WTC11 (cell line): ENCODE measurements around the gene AMD1. TPM values are rescaled to one million over a fixed set of nuclear protein-coding genes. Genes with fewer than 3 reads are reported as not detected.

Source experiments
- ATAC-seq: fragments of 200-7000 bp; cut with Tn5 transposase; 2 replicates; pipeline ENCODE4 v1.10.0; 2021; ENCODE audit warnings: mild to moderate bottlenecking, moderate library complexity
- CTCF ChIA-PET: fragments of 300-600 bp; sonication (Branson Sonifier 250); formaldehyde crosslinking; loops from one replicate; lab custom pipeline; 2021; ENCODE audit warnings: antibody characterized with exemption; lab: Charles Lee
- POLR2A ChIA-PET: fragments of 350-600 bp; sonication (Branson Sonifier 250); formaldehyde crosslinking; loops from one replicate; lab custom pipeline; 2021; ENCODE audit warnings: antibody characterized with exemption; lab: Charles Lee
- DNase-seq: peaks from one replicate; pipeline ENCODE4 v3.0.0; 2021; ENCODE audit warnings: low spot score
- H3K27ac Mint-ChIP-seq: 2 replicates; pipeline ENCODE4 v1.8.0; 2021; ENCODE audit warnings: mixed read lengths
- H3K27me3 Mint-ChIP-seq: 2 replicates; pipeline ENCODE4 v1.8.0; 2021; ENCODE audit warnings: low read depth, mild to moderate bottlenecking, moderate library complexity, mixed read lengths
- H3K36me3 Mint-ChIP-seq: 2 replicates; pipeline ENCODE4 v1.8.0; 2021; ENCODE audit warnings: mixed read lengths
- H3K4me1 Mint-ChIP-seq: 2 replicates; pipeline ENCODE4 v1.8.0; 2022; ENCODE audit warnings: mixed read lengths
- H3K4me3 Mint-ChIP-seq: 2 replicates; pipeline ENCODE4 v1.8.0; 2021; ENCODE audit warnings: mild to moderate bottlenecking, moderate library complexity, mixed read lengths
- H3K9me3 Mint-ChIP-seq: 2 replicates; pipeline ENCODE4 v1.8.0; 2021; ENCODE audit warnings: mixed read lengths
- EMX1 ChIP-seq: fragments of 250-450 bp; sonication (Bioruptor Pico); IDR thresholded peaks from 2 replicates; pipeline ENCODE4 v1.8.0; 2021; ENCODE audit warnings: mild to moderate bottlenecking
- FOXJ3 ChIP-seq: sonication (generic); formaldehyde crosslinking; IDR thresholded peaks from 2 replicates; pipeline ENCODE4 v1.9.0; 2021; ENCODE audit warnings: missing genetic modification reagents, mild to moderate bottlenecking, borderline replicate concordance
- OVOL2 ChIP-seq: fragments of 250-450 bp; sonication (Bioruptor Pico); IDR thresholded peaks from 2 replicates; pipeline ENCODE4 v1.9.0; 2021; ENCODE audit warnings: mild to moderate bottlenecking, borderline replicate concordance
- RORB ChIP-seq: fragments of 250-450 bp; sonication (Bioruptor Pico); IDR thresholded peaks from 2 replicates; pipeline ENCODE4 v1.9.0; 2021; ENCODE audit warnings: mild to moderate bottlenecking
- TEAD1 ChIP-seq: sonication (generic); formaldehyde crosslinking; IDR thresholded peaks from 2 replicates; pipeline ENCODE4 v1.8.0; 2022; ENCODE audit warnings: mild to moderate bottlenecking, missing genetic modification reagents
- total RNA-seq: library from RNA; stranded (reverse); gene quantifications from 3 replicates; pipeline ENCODE4 v1.2.3, GENCODE V29; 2021
- TF ChIP-seq, protein P1 (sequence below): sonication (generic); formaldehyde crosslinking; IDR thresholded peaks from 2 replicates; pipeline ENCODE4 v1.8.1; 2023; ENCODE audit warnings: mild to moderate bottlenecking, missing genetic modification reagents, borderline replicate concordance
- TF ChIP-seq, protein P2 (sequence below): fragments of 250-450 bp; sonication (Bioruptor Pico); IDR thresholded peaks from 2 replicates; pipeline ENCODE4 v1.8.0; 2021; ENCODE audit warnings: mild to moderate bottlenecking
- TF ChIP-seq, protein P3 (sequence below): sonication (generic); formaldehyde crosslinking; conservative IDR thresholded peaks from 2 replicates; pipeline ENCODE4 v1.8.1; 2023; ENCODE audit warnings: mild to moderate bottlenecking, low read depth, missing genetic modification reagents, moderate library complexity
- TF ChIP-seq, protein P4 (sequence below): fragments of 250-450 bp; sonication (Bioruptor Pico); IDR thresholded peaks from 2 replicates; pipeline ENCODE4 v1.9.0; 2021; ENCODE audit warnings: mild to moderate bottlenecking, borderline replicate concordance
- TF ChIP-seq, protein P5 (sequence below): sonication (generic); formaldehyde crosslinking; conservative IDR thresholded peaks from 2 replicates; pipeline ENCODE4 v1.8.1; 2022; ENCODE audit warnings: mild to moderate bottlenecking, missing genetic modification reagents
- TF ChIP-seq, protein P6 (sequence below): sonication (generic); formaldehyde crosslinking; IDR thresholded peaks from 2 replicates; pipeline ENCODE4 v1.8.0; 2023; ENCODE audit warnings: mild to moderate bottlenecking, missing genetic modification reagents
- TF ChIP-seq, protein P7 (sequence below): sonication (generic); formaldehyde crosslinking; IDR thresholded peaks from 2 replicates; pipeline ENCODE4 v1.8.0; 2022; ENCODE audit warnings: missing genetic modification reagents

Gene AMD1
- total RNA-seq, 1 experiment from 2014 or later, result 122 TPM

DNA sequence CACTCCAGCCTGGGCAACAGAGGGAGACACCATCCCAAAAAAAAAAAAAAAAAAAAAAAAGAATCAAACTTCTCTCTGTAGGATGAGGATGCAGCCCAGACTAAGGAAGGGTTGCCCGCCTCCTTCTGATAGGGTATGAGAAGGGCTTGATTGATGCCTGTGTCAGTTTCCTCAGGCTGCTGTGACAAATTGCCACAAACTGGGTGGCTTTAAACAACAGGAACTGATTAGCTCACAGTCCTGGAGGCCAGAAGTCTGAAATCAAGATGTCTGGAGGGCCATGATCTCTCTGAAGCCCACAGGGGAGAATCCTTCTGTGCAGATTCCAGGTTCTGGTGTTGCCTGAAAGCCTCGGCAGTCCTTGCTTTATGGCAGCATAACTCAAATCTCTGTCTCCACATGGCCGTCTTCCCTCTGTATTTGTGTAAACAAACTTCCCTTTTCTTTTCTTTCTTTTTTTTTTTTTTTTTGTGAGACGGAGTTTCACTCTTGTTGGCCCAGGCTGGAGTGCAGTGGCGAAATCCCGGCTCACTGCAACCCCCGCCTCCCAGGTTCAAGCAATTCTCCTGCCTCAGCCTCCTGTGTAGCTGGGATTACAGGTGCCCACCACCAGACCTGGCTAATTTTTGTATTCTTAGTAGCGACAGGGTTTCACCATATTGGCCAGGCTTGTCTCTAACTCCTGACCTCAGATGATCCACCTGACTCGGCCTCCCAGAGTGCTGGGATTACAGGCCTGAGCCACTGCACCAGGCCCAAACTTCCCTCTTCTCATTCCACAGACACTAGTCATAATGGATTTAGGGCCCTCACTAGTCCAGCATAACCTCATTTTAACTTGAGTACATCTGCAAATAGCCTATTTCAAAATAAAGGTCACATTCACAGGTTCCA, 48.1 kb upstream of the AMD1 start:
- Mint-ChIP-seq H3K27ac (no peak overlapping the region), H3K4me3 (no peak overlapping the region), H3K27me3 (no peaks in the 10 kb centered on the region; the same call in none of the 2 replicates), H3K9me3 (no peaks in the 10 kb centered on the region), H3K36me3 (no peaks in the 10 kb centered on the region)
- CTCF ChIA-PET, result no interaction called here
- ATAC-seq (no peak), DNase-seq (no peak)
- TF ChIP-seq, protein P1, sequence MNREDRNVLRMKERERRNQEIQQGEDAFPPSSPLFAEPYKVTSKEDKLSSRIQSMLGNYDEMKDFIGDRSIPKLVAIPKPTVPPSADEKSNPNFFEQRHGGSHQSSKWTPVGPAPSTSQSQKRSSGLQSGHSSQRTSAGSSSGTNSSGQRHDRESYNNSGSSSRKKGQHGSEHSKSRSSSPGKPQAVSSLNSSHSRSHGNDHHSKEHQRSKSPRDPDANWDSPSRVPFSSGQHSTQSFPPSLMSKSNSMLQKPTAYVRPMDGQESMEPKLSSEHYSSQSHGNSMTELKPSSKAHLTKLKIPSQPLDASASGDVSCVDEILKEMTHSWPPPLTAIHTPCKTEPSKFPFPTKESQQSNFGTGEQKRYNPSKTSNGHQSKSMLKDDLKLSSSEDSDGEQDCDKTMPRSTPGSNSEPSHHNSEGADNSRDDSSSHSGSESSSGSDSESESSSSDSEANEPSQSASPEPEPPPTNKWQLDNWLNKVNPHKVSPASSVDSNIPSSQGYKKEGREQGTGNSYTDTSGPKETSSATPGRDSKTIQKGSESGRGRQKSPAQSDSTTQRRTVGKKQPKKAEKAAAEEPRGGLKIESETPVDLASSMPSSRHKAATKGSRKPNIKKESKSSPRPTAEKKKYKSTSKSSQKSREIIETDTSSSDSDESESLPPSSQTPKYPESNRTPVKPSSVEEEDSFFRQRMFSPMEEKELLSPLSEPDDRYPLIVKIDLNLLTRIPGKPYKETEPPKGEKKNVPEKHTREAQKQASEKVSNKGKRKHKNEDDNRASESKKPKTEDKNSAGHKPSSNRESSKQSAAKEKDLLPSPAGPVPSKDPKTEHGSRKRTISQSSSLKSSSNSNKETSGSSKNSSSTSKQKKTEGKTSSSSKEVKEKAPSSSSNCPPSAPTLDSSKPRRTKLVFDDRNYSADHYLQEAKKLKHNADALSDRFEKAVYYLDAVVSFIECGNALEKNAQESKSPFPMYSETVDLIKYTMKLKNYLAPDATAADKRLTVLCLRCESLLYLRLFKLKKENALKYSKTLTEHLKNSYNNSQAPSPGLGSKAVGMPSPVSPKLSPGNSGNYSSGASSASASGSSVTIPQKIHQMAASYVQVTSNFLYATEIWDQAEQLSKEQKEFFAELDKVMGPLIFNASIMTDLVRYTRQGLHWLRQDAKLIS (CRISPR knock-in tag), result no peak
- TF ChIP-seq OVOL2 (CRISPR knock-in tag) (no peak), TEAD1 (no peak), RORB (CRISPR knock-in tag) (no peak), FOXJ3 (no peak)
- TF ChIP-seq, protein P2, sequence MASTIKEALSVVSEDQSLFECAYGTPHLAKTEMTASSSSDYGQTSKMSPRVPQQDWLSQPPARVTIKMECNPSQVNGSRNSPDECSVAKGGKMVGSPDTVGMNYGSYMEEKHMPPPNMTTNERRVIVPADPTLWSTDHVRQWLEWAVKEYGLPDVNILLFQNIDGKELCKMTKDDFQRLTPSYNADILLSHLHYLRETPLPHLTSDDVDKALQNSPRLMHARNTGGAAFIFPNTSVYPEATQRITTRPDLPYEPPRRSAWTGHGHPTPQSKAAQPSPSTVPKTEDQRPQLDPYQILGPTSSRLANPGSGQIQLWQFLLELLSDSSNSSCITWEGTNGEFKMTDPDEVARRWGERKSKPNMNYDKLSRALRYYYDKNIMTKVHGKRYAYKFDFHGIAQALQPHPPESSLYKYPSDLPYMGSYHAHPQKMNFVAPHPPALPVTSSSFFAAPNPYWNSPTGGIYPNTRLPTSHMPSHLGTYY (CRISPR knock-in tag), result no peak
- TF ChIP-seq, protein P3, sequence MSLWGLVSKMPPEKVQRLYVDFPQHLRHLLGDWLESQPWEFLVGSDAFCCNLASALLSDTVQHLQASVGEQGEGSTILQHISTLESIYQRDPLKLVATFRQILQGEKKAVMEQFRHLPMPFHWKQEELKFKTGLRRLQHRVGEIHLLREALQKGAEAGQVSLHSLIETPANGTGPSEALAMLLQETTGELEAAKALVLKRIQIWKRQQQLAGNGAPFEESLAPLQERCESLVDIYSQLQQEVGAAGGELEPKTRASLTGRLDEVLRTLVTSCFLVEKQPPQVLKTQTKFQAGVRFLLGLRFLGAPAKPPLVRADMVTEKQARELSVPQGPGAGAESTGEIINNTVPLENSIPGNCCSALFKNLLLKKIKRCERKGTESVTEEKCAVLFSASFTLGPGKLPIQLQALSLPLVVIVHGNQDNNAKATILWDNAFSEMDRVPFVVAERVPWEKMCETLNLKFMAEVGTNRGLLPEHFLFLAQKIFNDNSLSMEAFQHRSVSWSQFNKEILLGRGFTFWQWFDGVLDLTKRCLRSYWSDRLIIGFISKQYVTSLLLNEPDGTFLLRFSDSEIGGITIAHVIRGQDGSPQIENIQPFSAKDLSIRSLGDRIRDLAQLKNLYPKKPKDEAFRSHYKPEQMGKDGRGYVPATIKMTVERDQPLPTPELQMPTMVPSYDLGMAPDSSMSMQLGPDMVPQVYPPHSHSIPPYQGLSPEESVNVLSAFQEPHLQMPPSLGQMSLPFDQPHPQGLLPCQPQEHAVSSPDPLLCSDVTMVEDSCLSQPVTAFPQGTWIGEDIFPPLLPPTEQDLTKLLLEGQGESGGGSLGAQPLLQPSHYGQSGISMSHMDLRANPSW (CRISPR knock-in tag), result no peak
- TF ChIP-seq, protein P4, sequence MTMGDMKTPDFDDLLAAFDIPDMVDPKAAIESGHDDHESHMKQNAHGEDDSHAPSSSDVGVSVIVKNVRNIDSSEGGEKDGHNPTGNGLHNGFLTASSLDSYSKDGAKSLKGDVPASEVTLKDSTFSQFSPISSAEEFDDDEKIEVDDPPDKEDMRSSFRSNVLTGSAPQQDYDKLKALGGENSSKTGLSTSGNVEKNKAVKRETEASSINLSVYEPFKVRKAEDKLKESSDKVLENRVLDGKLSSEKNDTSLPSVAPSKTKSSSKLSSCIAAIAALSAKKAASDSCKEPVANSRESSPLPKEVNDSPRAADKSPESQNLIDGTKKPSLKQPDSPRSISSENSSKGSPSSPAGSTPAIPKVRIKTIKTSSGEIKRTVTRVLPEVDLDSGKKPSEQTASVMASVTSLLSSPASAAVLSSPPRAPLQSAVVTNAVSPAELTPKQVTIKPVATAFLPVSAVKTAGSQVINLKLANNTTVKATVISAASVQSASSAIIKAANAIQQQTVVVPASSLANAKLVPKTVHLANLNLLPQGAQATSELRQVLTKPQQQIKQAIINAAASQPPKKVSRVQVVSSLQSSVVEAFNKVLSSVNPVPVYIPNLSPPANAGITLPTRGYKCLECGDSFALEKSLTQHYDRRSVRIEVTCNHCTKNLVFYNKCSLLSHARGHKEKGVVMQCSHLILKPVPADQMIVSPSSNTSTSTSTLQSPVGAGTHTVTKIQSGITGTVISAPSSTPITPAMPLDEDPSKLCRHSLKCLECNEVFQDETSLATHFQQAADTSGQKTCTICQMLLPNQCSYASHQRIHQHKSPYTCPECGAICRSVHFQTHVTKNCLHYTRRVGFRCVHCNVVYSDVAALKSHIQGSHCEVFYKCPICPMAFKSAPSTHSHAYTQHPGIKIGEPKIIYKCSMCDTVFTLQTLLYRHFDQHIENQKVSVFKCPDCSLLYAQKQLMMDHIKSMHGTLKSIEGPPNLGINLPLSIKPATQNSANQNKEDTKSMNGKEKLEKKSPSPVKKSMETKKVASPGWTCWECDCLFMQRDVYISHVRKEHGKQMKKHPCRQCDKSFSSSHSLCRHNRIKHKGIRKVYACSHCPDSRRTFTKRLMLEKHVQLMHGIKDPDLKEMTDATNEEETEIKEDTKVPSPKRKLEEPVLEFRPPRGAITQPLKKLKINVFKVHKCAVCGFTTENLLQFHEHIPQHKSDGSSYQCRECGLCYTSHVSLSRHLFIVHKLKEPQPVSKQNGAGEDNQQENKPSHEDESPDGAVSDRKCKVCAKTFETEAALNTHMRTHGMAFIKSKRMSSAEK (CRISPR knock-in tag), result no peak
- TF ChIP-seq, protein P5, sequence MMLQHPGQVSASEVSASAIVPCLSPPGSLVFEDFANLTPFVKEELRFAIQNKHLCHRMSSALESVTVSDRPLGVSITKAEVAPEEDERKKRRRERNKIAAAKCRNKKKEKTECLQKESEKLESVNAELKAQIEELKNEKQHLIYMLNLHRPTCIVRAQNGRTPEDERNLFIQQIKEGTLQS, result no peak
- TF ChIP-seq, all 79 proteins: peak for 0
- POLR2A ChIA-PET, result interaction anchor here (0.7 kb wide), 1 partner anchor 18 kb away, joined by 3 read pairs; no protein-coding TSS in a partner anchor
- H3K4me1 Mint-ChIP-seq, result no peaks in the 10 kb centered on the region

DNA sequence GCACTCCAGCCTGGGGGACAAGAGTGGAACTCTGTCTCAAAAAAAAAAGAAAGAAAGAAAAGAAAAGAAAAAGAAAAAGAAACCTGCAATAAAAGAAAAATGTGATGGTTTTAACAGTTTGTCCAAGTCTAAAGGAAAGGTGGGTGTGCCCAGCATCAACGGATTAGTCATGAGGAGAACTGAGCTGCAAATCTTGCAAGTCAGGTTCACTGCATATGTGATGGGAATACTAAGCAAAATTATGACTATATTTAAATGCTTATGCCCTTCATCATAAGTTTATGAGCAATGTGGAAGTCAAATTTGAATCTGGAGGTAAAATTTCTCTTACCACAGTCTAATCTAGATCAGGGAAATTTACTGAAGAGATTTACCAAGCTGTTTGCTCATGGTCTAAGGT, 46.2 kb upstream of the AMD1 start:
- CTCF ChIA-PET, result no interaction called here
- no peak for DNase-seq
- POLR2A ChIA-PET, result interaction anchor here (0.7 to 1.1 kb wide), 2 partner anchors 10 to 46 kb away, joined by 3 read pairs; no protein-coding TSS in a partner anchor
- no peak overlapping the region for H3K27ac Mint-ChIP-seq
- no peaks in the 10 kb centered on the region for H3K4me1 Mint-ChIP-seq
- no peaks in the 10 kb centered on the region for H3K36me3 Mint-ChIP-seq
- no peak overlapping the region for H3K4me3 Mint-ChIP-seq
- ATAC-seq, result no peak
- no peaks in the 10 kb centered on the region; the same call in 1 of the 2 replicates for H3K27me3 Mint-ChIP-seq
- no peaks in the 10 kb centered on the region for H3K9me3 Mint-ChIP-seq
- TF ChIP-seq EMX1 (CRISPR knock-in tag), result no peak
- no peak for TF ChIP-seq FOXJ3
- TF ChIP-seq, protein P6, sequence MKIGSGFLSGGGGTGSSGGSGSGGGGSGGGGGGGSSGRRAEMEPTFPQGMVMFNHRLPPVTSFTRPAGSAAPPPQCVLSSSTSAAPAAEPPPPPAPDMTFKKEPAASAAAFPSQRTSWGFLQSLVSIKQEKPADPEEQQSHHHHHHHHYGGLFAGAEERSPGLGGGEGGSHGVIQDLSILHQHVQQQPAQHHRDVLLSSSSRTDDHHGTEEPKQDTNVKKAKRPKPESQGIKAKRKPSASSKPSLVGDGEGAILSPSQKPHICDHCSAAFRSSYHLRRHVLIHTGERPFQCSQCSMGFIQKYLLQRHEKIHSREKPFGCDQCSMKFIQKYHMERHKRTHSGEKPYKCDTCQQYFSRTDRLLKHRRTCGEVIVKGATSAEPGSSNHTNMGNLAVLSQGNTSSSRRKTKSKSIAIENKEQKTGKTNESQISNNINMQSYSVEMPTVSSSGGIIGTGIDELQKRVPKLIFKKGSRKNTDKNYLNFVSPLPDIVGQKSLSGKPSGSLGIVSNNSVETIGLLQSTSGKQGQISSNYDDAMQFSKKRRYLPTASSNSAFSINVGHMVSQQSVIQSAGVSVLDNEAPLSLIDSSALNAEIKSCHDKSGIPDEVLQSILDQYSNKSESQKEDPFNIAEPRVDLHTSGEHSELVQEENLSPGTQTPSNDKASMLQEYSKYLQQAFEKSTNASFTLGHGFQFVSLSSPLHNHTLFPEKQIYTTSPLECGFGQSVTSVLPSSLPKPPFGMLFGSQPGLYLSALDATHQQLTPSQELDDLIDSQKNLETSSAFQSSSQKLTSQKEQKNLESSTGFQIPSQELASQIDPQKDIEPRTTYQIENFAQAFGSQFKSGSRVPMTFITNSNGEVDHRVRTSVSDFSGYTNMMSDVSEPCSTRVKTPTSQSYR (CRISPR knock-in tag), result no peak
- TF ChIP-seq, protein P7, sequence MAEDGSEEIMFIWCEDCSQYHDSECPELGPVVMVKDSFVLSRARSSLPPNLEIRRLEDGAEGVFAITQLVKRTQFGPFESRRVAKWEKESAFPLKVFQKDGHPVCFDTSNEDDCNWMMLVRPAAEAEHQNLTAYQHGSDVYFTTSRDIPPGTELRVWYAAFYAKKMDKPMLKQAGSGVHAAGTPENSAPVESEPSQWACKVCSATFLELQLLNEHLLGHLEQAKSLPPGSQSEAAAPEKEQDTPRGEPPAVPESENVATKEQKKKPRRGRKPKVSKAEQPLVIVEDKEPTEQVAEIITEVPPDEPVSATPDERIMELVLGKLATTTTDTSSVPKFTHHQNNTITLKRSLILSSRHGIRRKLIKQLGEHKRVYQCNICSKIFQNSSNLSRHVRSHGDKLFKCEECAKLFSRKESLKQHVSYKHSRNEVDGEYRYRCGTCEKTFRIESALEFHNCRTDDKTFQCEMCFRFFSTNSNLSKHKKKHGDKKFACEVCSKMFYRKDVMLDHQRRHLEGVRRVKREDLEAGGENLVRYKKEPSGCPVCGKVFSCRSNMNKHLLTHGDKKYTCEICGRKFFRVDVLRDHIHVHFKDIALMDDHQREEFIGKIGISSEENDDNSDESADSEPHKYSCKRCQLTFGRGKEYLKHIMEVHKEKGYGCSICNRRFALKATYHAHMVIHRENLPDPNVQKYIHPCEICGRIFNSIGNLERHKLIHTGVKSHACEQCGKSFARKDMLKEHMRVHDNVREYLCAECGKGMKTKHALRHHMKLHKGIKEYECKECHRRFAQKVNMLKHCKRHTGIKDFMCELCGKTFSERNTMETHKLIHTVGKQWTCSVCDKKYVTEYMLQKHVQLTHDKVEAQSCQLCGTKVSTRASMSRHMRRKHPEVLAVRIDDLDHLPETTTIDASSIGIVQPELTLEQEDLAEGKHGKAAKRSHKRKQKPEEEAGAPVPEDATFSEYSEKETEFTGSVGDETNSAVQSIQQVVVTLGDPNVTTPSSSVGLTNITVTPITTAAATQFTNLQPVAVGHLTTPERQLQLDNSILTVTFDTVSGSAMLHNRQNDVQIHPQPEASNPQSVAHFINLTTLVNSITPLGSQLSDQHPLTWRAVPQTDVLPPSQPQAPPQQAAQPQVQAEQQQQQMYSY, result no peak
